MM.1S (cell line): ENCODE data around the gene PMEPA1.

Experiments
- DNase-seq: peaks from one replicate; pipeline ENCODE4 v3.0.0-alpha.2; 2015
- H2AFZ ChIP-seq: fragments of 300-600 bp; sonication (generic); 2 replicates; pipeline ENCODE4 v1.6.0; 2016; ENCODE audit warnings: antibody characterized with exemption, low read length
- H3F3A ChIP-seq: fragments of 300-600 bp; sonication (generic); 2 replicates; pipeline ENCODE4 v1.6.1; 2016; ENCODE audit warnings: mild to moderate bottlenecking, antibody characterized with exemption, low read length, moderate library complexity, mixed read lengths; ENCODE audit not compliant: insufficient read depth
- H3K27ac ChIP-seq: fragments of 300-600 bp; sonication (generic); 2 replicates; pipeline ENCODE4 v1.5.1; 2016; ENCODE audit warnings: mild to moderate bottlenecking, low read length
- H3K27me3 ChIP-seq: fragments of 300-600 bp; sonication (generic); replicated peaks from 2 replicates; pipeline ENCODE4 v1.6.0; 2016; ENCODE audit warnings: low read length; ENCODE audit not compliant: insufficient read depth
- H3K36me3 ChIP-seq: fragments of 300-600 bp; sonication (generic); replicated peaks from 2 replicates; pipeline ENCODE4 v1.6.1; 2016; ENCODE audit warnings: mild to moderate bottlenecking, low read length, mixed read lengths; ENCODE audit not compliant: insufficient read depth
- H3K4me1 ChIP-seq: fragments of 300-600 bp; sonication (generic); 2 replicates; pipeline ENCODE4 v1.6.1; 2016; ENCODE audit warnings: low read length, mixed read lengths
- H3K4me2 ChIP-seq: fragments of 300-600 bp; sonication (generic); 2 replicates; pipeline ENCODE4 v1.6.0; 2016; ENCODE audit warnings: low read depth, low read length
- H3K4me3 ChIP-seq: fragments of 300-600 bp; sonication (generic); 2 replicates; pipeline ENCODE4 v1.5.1; 2016; ENCODE audit warnings: low read length, mixed read lengths
- H3K79me2 ChIP-seq: fragments of 300-600 bp; sonication (generic); 2 replicates; pipeline ENCODE4 v1.6.1; 2016; ENCODE audit warnings: mixed run types, low read length, mixed read lengths
- H3K9ac ChIP-seq: fragments of 300-600 bp; sonication (generic); 2 replicates; pipeline ENCODE4 v1.6.1; 2016; ENCODE audit warnings: low read length, mixed read lengths
- H3K9me2 ChIP-seq: fragments of 300-600 bp; sonication (generic); replicated peaks from 2 replicates; pipeline ENCODE4 v1.6.1; 2016; ENCODE audit warnings: mild to moderate bottlenecking, low read length, mixed read lengths; ENCODE audit not compliant: insufficient read depth
- H3K9me3 ChIP-seq: fragments of 300-600 bp; sonication (generic); replicated peaks from 2 replicates; pipeline ENCODE4 v1.6.1; 2016; ENCODE audit warnings: mild to moderate bottlenecking, low read length, mixed read lengths; ENCODE audit not compliant: insufficient read depth
- H4K20me1 ChIP-seq: fragments of 300-600 bp; sonication (generic); 2 replicates; pipeline ENCODE4 v1.6.1; 2016; ENCODE audit warnings: mild to moderate bottlenecking, low read length, moderate library complexity, mixed read lengths; ENCODE audit not compliant: insufficient read depth
- EZH2 ChIP-seq: fragments of 300-600 bp; sonication (generic); optimal IDR thresholded peaks from 2 replicates; pipeline ENCODE3; 2017; ENCODE audit warnings: low read depth, mild to moderate bottlenecking, antibody characterized with exemption, low read length, mixed read lengths
- EZH2phosphoT487 ChIP-seq: fragments of 300-600 bp; sonication (generic); IDR thresholded peaks from 2 replicates; pipeline ENCODE4 v1.6.1; 2018; ENCODE audit warnings: antibody characterized with exemption, low read length
- TF ChIP-seq, protein P1 (sequence below): fragments of 300-600 bp; sonication (generic); IDR thresholded peaks from 2 replicates; pipeline ENCODE4 v1.5.1; 2016; ENCODE audit warnings: antibody characterized with exemption, low read length, mixed read lengths

The PMEPA1 gene

DNA sequence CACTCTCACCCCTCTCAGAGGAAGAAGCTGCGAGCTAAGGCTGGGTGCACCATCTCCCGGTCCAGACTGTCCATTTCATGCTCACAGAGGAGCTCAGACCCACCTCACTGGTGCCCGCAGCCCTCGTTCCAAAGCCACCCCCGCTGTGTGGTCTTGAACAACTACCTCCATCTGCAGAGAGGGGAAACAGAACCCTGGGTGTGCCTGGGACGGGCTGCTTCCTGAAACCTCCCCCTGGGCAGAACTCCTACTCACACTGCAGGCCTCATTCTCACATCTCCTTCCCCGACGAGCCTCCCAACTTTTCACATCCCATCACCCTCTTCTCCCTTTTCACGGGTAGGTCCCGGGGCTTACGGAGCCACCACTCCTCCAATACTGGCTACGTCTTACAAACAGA, 18.1 kb downstream of the PMEPA1 start:
- H2AFZ ChIP-seq, result no peak overlapping the region
- H3K9ac ChIP-seq, result no peak overlapping the region
- DNase-seq, result no peak
- no peaks in the 10 kb centered on the region for H3K27me3 ChIP-seq
- H4K20me1 ChIP-seq, result no peaks in the 10 kb centered on the region
- no peak overlapping the region for H3K4me2 ChIP-seq
- peaks cover 9% of the 10 kb centered on the region; the same call in 1 of the 2 replicates for H3K4me1 ChIP-seq
- TF ChIP-seq EZH2, result no peak
- TF ChIP-seq EZH2phosphoT487, result no peak
- TF ChIP-seq, protein P1, sequence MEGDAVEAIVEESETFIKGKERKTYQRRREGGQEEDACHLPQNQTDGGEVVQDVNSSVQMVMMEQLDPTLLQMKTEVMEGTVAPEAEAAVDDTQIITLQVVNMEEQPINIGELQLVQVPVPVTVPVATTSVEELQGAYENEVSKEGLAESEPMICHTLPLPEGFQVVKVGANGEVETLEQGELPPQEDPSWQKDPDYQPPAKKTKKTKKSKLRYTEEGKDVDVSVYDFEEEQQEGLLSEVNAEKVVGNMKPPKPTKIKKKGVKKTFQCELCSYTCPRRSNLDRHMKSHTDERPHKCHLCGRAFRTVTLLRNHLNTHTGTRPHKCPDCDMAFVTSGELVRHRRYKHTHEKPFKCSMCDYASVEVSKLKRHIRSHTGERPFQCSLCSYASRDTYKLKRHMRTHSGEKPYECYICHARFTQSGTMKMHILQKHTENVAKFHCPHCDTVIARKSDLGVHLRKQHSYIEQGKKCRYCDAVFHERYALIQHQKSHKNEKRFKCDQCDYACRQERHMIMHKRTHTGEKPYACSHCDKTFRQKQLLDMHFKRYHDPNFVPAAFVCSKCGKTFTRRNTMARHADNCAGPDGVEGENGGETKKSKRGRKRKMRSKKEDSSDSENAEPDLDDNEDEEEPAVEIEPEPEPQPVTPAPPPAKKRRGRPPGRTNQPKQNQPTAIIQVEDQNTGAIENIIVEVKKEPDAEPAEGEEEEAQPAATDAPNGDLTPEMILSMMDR, result no peak
- no peak overlapping the region for H3K27ac ChIP-seq
- H3K4me3 ChIP-seq, result no peak overlapping the region
- no peaks in the 10 kb centered on the region for H3K9me3 ChIP-seq
- H3F3A ChIP-seq, result no peaks in the 10 kb centered on the region
- H3K9me2 ChIP-seq, result no peaks in the 10 kb centered on the region
- no peaks in the 10 kb centered on the region for H3K36me3 ChIP-seq
- H3K79me2 ChIP-seq, result no peaks in the 10 kb centered on the region

DNA sequence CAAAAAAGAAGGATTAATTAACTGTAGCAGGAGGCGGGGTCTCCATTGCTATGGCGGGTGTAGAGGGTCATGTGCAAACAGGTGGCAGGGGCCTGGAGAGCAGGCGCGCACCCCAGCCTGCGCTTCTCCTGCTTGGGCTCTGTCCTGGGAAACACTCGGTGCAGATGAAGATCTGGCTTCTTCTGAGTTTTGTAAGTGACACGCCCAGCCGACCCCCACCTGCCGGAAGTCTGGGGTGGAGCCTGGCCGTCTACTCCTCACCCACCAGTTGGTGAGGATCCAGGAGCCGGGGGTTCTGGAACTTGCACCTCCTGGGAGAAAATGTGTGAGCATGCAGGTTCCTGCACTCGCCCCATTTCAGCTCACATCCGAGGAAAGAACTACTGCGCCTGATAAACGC, 19.3 kb downstream of the PMEPA1 start:
- Histone ChIP-seq H4K20me1 (no peaks in the 10 kb centered on the region), H3K9me3 (no peaks in the 10 kb centered on the region), H2AFZ (no peak overlapping the region), H3K36me3 (no peaks in the 10 kb centered on the region), H3K4me1 (peaks cover 9% of the 10 kb centered on the region; the same call in 1 of the 2 replicates), H3K9me2 (no peaks in the 10 kb centered on the region), H3K79me2 (no peaks in the 10 kb centered on the region), H3K27ac (no peak overlapping the region), H3K9ac (no peak overlapping the region), H3K27me3 (no peaks in the 10 kb centered on the region), H3F3A (no peaks in the 10 kb centered on the region), H3K4me2 (no peak overlapping the region), H3K4me3 (no peak overlapping the region)
- TF ChIP-seq, protein P1, result no peak
- no peak for TF ChIP-seq EZH2phosphoT487
- no peak for TF ChIP-seq EZH2
- DNase-seq, result no peak

GRCh38 chr20:57689745-57690481, 19.9 kb downstream of the PMEPA1 start:
- H4K20me1 ChIP-seq, result no peaks in the 10 kb centered on the region
- no peaks in the 10 kb centered on the region for H3K79me2 ChIP-seq
- H3F3A ChIP-seq, result no peaks in the 10 kb centered on the region

More at GRCh38 chr20:57689745-57690481, 19.9 kb downstream of the PMEPA1 start:
- Histone ChIP-seq H3K9ac (no peak overlapping the region), H3K4me1 (peaks cover 9% of the 10 kb centered on the region; the same call in 1 of the 2 replicates), H3K36me3 (no peaks in the 10 kb centered on the region), H3K9me2 (no peaks in the 10 kb centered on the region), H3K27me3 (no peaks in the 10 kb centered on the region), H3K27ac (no peak overlapping the region), H3K9me3 (no peaks in the 10 kb centered on the region), H2AFZ (no peak overlapping the region), H3K4me2 (no peak overlapping the region), H3K4me3 (no peak overlapping the region)
- no peak for DNase-seq
- TF ChIP-seq, protein P1, result no peak
- no peak for TF ChIP-seq EZH2phosphoT487
- no peak for TF ChIP-seq EZH2
